Upper lobe of right lung (tissue), 1 donor: ENCODE data around the gene IL15RA. TPM values are rescaled to one million over a fixed set of nuclear protein-coding genes. Genes with fewer than 3 reads are reported as not detected.

Experiments
- ATAC-seq: fragments of 200-7000 bp; cut with Tn5 transposase; one replicate; pipeline ENCODE4 v1.9.1; 2020; ENCODE audit warnings: mild to moderate bottlenecking, moderate library complexity
- DNase-seq: peaks from one replicate; pipeline ENCODE4 v3.0.0-alpha.2; 2020
- H3K27ac ChIP-seq: fragments of 200-600 bp; one replicate; pipeline ENCODE4 v1.8.0; 2022
- H3K27me3 ChIP-seq: fragments of 200-600 bp; one replicate; pipeline ENCODE4 v1.8.0; 2022; ENCODE audit warnings: mild to moderate bottlenecking
- H3K36me3 ChIP-seq: fragments of 200-600 bp; one replicate; pipeline ENCODE4 v1.8.0; 2022
- H3K4me1 ChIP-seq: fragments of 200-600 bp; one replicate; pipeline ENCODE4 v1.8.0; 2022
- H3K4me3 ChIP-seq: fragments of 200-600 bp; one replicate; pipeline ENCODE4 v1.8.0; 2022; ENCODE audit warnings: mild to moderate bottlenecking
- H3K9me3 ChIP-seq: fragments of 200-600 bp; one replicate; pipeline ENCODE4 v1.8.0; 2022
- CTCF ChIP-seq: fragments of 200-600 bp; IDR thresholded peaks from one replicate; pipeline ENCODE4 v1.8.0; 2022; ENCODE audit warnings: antibody characterized with exemption
- intact Hi-C: fragments of 100-400 bp; cut with DNase I; formaldehyde crosslinking; loops from one replicate; pipeline ENCODE4 v1.11.0; 2022
- long read RNA-seq: library from polyadenylated mRNA; unstranded; transcript quantifications from one replicate; pipeline ENCODE4 v2.0.0, GENCODE V29; 2021
- total RNA-seq: library from RNA; stranded (reverse); fragmentation: NEBNext Ultra II Directional; extraction: Animal tissue kit (Norgen Biotek cat#: 25700); gene quantifications from one replicate; pipeline ENCODE4 v1.2.1, GENCODE V29; 2021
- donor health status: DM: no; HTN: yes; CAD: no; lungs with severe emphysema.

IL15RA gene
- 36.7 TPM for total RNA-seq
- long read RNA-seq, transcript IL15RA-215 (6 exons, 1,037 nt): minor isoform, 8 of 63 reads
- long read RNA-seq, transcript IL15RA-204 (7 exons, 1,626 nt): major isoform, 21 of 63 reads
- long read RNA-seq, partial matches to known transcripts: 1 of 63 reads
- long read RNA-seq, other reads (novel, unspliced or antisense): 26 of 63 reads

GRCh38 chr10:5977471-5978229 is at the start of gene IL15RA:
TSS of gene IL15RA (minus strand) at chr10:5977543. CDS start at chr10:5977492, 51 bp downstream.
- Histone ChIP-seq H3K36me3 (no peaks in the 10 kb centered on the region), H3K9me3 (no peaks in the 10 kb centered on the region), H3K27me3 (no peaks in the 10 kb centered on the region), H3K4me3 (peak within 1 kb of the TSS; percentile 91), H3K4me1 (peaks cover 18% of the 10 kb centered on the region), H3K27ac (peak within 1 kb of the TSS; percentile 98)
- peak; percentile 89 for ATAC-seq
- TF ChIP-seq CTCF: no peak
- intact Hi-C loops: no loop called here
- peak; percentile 91 for DNase-seq

- no peak overlapping the region for H3K27ac ChIP-seq
- H3K4me1 ChIP-seq: peaks cover 5% of the 10 kb centered on the region
- DNase-seq (no peak), ATAC-seq (no peak)
- no peaks in the 10 kb centered on the region for H3K36me3 ChIP-seq
- no peaks in the 10 kb centered on the region for H3K27me3 ChIP-seq
- no peaks in the 10 kb centered on the region for H3K9me3 ChIP-seq
- no peak overlapping the region for H3K4me3 ChIP-seq
- intact Hi-C loops: no loop called here
- no peak for TF ChIP-seq CTCF
Observed at GRCh38 chr10:6025683-6026255, 48.4 kb upstream of the IL15RA start.

GRCh38 chr10:6024334-6024682 is 47.0 kb upstream of the IL15RA start:
- Histone ChIP-seq H3K27ac (no peak overlapping the region), H3K36me3 (no peaks in the 10 kb centered on the region), H3K27me3 (no peaks in the 10 kb centered on the region), H3K9me3 (no peaks in the 10 kb centered on the region), H3K4me3 (no peak overlapping the region), H3K4me1 (peaks cover 5% of the 10 kb centered on the region)
- DNase-seq (no peak), ATAC-seq (no peak)
- intact Hi-C loops: no loop called here
- TF ChIP-seq CTCF: no peak

GRCh38 chr10:6023661-6024333 is 46.5 kb upstream of the IL15RA start:
- H3K27ac ChIP-seq: no peak overlapping the region
- intact Hi-C loops: no loop called here
- H3K4me3 ChIP-seq: no peak overlapping the region
- H3K36me3 ChIP-seq: no peaks in the 10 kb centered on the region
- TF ChIP-seq CTCF: no peak
- peaks cover 6% of the 10 kb centered on the region for H3K4me1 ChIP-seq
- no peaks in the 10 kb centered on the region for H3K27me3 ChIP-seq
- H3K9me3 ChIP-seq: no peaks in the 10 kb centered on the region
- DNase-seq (no peak), ATAC-seq (no peak)

GRCh38 chr10:6022660-6023059 is 45.3 kb upstream of the IL15RA start:
- H3K36me3 ChIP-seq: no peaks in the 10 kb centered on the region
- no peaks in the 10 kb centered on the region for H3K27me3 ChIP-seq
- intact Hi-C loops: no loop called here
- TF ChIP-seq CTCF: no peak
- peak; percentile 35 for ATAC-seq
- H3K9me3 ChIP-seq: no peaks in the 10 kb centered on the region
- peaks cover 16% of the 10 kb centered on the region for H3K4me1 ChIP-seq
- H3K27ac ChIP-seq: peak overlapping the region; percentile 51
- no peak for DNase-seq
- H3K4me3 ChIP-seq: no peak overlapping the region
